Neuronal stem cell (in vitro differentiated cells): ENCODE data around the gene FILIP1L.

Source experiments
- DNase-seq: peaks from one replicate; pipeline ENCODE4 v3.0.0-alpha.2; 2013; ENCODE audit warnings: low spot score
- H2AFZ ChIP-seq: one replicate; pipeline ENCODE4 v1.6.1; 2013; ENCODE audit warnings: mild to moderate bottlenecking, low read length, inconsistent platforms
- H2AK5ac ChIP-seq: 2 replicates; pipeline ENCODE4 v1.6.1; 2013; ENCODE audit warnings: low read depth, mild to moderate bottlenecking, inconsistent platforms, low read length, moderate library complexity, mixed read lengths
- H2BK120ac ChIP-seq: 2 replicates; pipeline ENCODE4 v1.6.1; 2013; ENCODE audit warnings: low read depth, mild to moderate bottlenecking, inconsistent platforms, low read length, moderate library complexity, mixed read lengths
- H2BK12ac ChIP-seq: one replicate; pipeline ENCODE4 v1.6.1; 2013; ENCODE audit warnings: low read length, inconsistent platforms
- H2BK15ac ChIP-seq: 2 replicates; pipeline ENCODE4 v1.6.1; 2013; ENCODE audit warnings: mild to moderate bottlenecking, low read length, inconsistent platforms, mixed read lengths
- H2BK5ac ChIP-seq: one replicate; pipeline ENCODE4 v1.6.1; 2013; ENCODE audit warnings: inconsistent platforms, mild to moderate bottlenecking, low read length, moderate library complexity
- H3K14ac ChIP-seq: one replicate; pipeline ENCODE4 v1.6.1; 2013; ENCODE audit warnings: low read length, inconsistent platforms
- H3K18ac ChIP-seq: 2 replicates; pipeline ENCODE4 v1.6.1; 2013; ENCODE audit warnings: low read length, inconsistent platforms
- H3K23ac ChIP-seq: 2 replicates; pipeline ENCODE4 v1.6.1; 2013; ENCODE audit warnings: low read depth, mild to moderate bottlenecking, mixed read lengths, low read length, inconsistent platforms; ENCODE audit not compliant: poor library complexity
- H3K27ac ChIP-seq: replicated peaks from 3 replicates; pipeline ENCODE4 v1.5.1; 2013; ENCODE audit warnings: low read length, inconsistent platforms
- H3K27me3 ChIP-seq, 3 experiments: 2 replicates each; pipeline ENCODE4 v1.6.1; 2013; ENCODE audit warnings: low read length in 3 of 3, mild to moderate bottlenecking in 2 of 3, inconsistent platforms in 1 of 3, low read depth in 1 of 3, mixed read lengths in 1 of 3, moderate library complexity in 1 of 3; ENCODE audit not compliant: control insufficient read depth in 3 of 3, insufficient read depth in 3 of 3
- H3K36me3 ChIP-seq, 2 donors: replicated peaks in 1 of 2; 2 replicates each; pipeline ENCODE4 v1.6.1; 2013; ENCODE audit warnings: low read length in 2 of 2; ENCODE audit not compliant: control insufficient read depth in 2 of 2, insufficient read depth in 2 of 2
- H3K4ac ChIP-seq: 2 replicates; pipeline ENCODE4 v1.6.1; 2013; ENCODE audit warnings: inconsistent platforms, mild to moderate bottlenecking, low read length, moderate library complexity
- H3K4me1 ChIP-seq, 2 donors: 1 replicate in 1 of 2; 2 replicates in 1 of 2; pipeline ENCODE4 v1.6.1; 2013; ENCODE audit warnings: low read length in 2 of 2, low read depth in 1 of 2; ENCODE audit not compliant: control insufficient read depth in 2 of 2, insufficient read depth in 1 of 2
- H3K4me2 ChIP-seq: one replicate; pipeline ENCODE4 v1.6.1; 2013; ENCODE audit warnings: mild to moderate bottlenecking, low read length, inconsistent platforms; ENCODE audit not compliant: insufficient read depth, poor library complexity, severe bottlenecking
- H3K4me3 ChIP-seq, 2 donors: 2 replicates each; pipeline ENCODE4 v1.5.1; 2013; ENCODE audit warnings: low read length in 2 of 2, mild to moderate bottlenecking in 2 of 2, inconsistent platforms in 1 of 2, moderate library complexity in 1 of 2
- H3K79me1 ChIP-seq: one replicate; pipeline ENCODE4 v1.6.1; 2013; ENCODE audit warnings: low read depth, mild to moderate bottlenecking, inconsistent platforms, low read length, moderate library complexity
- H3K9ac ChIP-seq: one replicate; pipeline ENCODE4 v1.6.1; 2013; ENCODE audit warnings: mild to moderate bottlenecking, low read depth, low read length, inconsistent platforms; ENCODE audit not compliant: poor library complexity
- H3K9me3 ChIP-seq, 2 donors: replicated peaks in 1 of 2; 2 replicates each; pipeline versions ENCODE3 to v1.6.1; 2013; ENCODE audit warnings: low read length in 2 of 2, mild to moderate bottlenecking in 2 of 2, inconsistent platforms in 1 of 2, low read depth in 1 of 2, mixed read lengths in 1 of 2, moderate library complexity in 1 of 2; ENCODE audit not compliant: control insufficient read depth in 2 of 2, insufficient read depth in 1 of 2
- H4K8ac ChIP-seq: one replicate; pipeline ENCODE4 v1.6.1; 2013; ENCODE audit warnings: low read depth, mild to moderate bottlenecking, inconsistent platforms, low read length, moderate library complexity
- H4K91ac ChIP-seq: one replicate; pipeline ENCODE4 v1.6.1; 2013; ENCODE audit warnings: low read length, low read depth, mild to moderate bottlenecking, inconsistent platforms; ENCODE audit not compliant: poor library complexity
- WGBS, 2 donors: extraction: QIAGEN DNeasy Blood & Tissue Kit; methylation state at CpG; one replicate each; pipeline ENCODE4 v1.1.7; 2013; ENCODE audit warnings: missing lambda C conversion rate in 2 of 2, mixed read lengths in 1 of 2; ENCODE audit not compliant: insufficient read length in 2 of 2, insufficient replicate concordance in 1 of 2; ENCODE audit errors: extremely low coverage in 2 of 2; 5-methylcytosine and 5-hydroxymethylcytosine counted together

FILIP1L gene

DNA sequence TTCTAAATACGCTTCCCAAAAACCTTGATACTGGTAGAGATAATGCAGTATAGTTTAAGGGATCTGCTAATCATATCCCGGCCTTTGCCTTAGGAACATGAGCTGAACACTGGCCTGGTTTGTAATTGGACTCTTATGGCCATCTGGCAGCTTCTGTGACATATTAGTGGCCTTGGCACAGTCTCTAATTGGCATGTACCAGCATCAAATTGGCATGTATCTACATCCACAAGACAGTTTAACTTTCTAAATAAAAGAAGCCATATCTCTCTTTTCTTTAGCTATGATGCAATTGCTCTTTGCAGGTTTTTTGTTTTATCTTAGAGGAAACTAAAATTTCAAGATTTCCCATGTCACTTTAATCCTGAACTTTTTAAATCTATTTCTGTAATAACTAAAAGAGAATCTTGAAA is 44.6 kb upstream of the FILIP1L start:
- no peaks in the 10 kb centered on the region for H3K4me1 ChIP-seq
- no peaks in the 10 kb centered on the region for H3K79me1 ChIP-seq
- no peak overlapping the region for H4K91ac ChIP-seq
- no peak overlapping the region for H2BK15ac ChIP-seq
- DNase-seq: no peak
- no peak overlapping the region for H3K4me2 ChIP-seq
- H3K9me3 ChIP-seq: peaks cover 3 to 11% of the 10 kb centered on the region in 2 donors
- no CpG with 5 or more reads among the region's 2 CpGs for WGBS, 2 donors
- no peak overlapping the region for H2BK12ac ChIP-seq
- H3K36me3 ChIP-seq: peaks cover 0 to 3% of the 10 kb centered on the region in 2 donors
- no peak overlapping the region for H2AK5ac ChIP-seq
- H3K27me3 ChIP-seq: no peaks in the 10 kb centered on the region
- H3K23ac ChIP-seq: no peak overlapping the region
- H3K27ac ChIP-seq: no peak overlapping the region
- no peak overlapping the region for H3K18ac ChIP-seq
- no peak overlapping the region for H3K4ac ChIP-seq
- no peak overlapping the region for H2BK5ac ChIP-seq
- no peak overlapping the region for H3K9ac ChIP-seq
- H3K14ac ChIP-seq: no peak overlapping the region
- no peak overlapping the region for H2BK120ac ChIP-seq
- no peak overlapping the region for H4K8ac ChIP-seq
- H2AFZ ChIP-seq: no peak overlapping the region
- no peak overlapping the region for H3K4me3 ChIP-seq

GRCh38 chr3:100157685-100158084 is 43.4 kb upstream of the FILIP1L start:
- no peak overlapping the region for H3K14ac ChIP-seq
- no peak overlapping the region for H3K23ac ChIP-seq
- H2AFZ ChIP-seq: no peak overlapping the region
- no peak overlapping the region for H2AK5ac ChIP-seq
- no peaks in the 10 kb centered on the region for H3K79me1 ChIP-seq
- WGBS, 2 donors: no CpG with 5 or more reads among the region's 2 CpGs
- H3K9me3 ChIP-seq: peaks cover 3 to 11% of the 10 kb centered on the region in 2 donors
- H3K4me3 ChIP-seq: no peak overlapping the region
- H2BK120ac ChIP-seq: no peak overlapping the region
- no peaks in the 10 kb centered on the region for H3K4me1 ChIP-seq
- H3K36me3 ChIP-seq: peaks cover 0 to 3% of the 10 kb centered on the region in 2 donors
- no peak for DNase-seq
- no peak overlapping the region for H2BK5ac ChIP-seq
- no peak overlapping the region for H2BK15ac ChIP-seq
- H4K8ac ChIP-seq: no peak overlapping the region
- no peak overlapping the region for H4K91ac ChIP-seq
- no peak overlapping the region for H2BK12ac ChIP-seq
- H3K27ac ChIP-seq: no peak overlapping the region
- no peak overlapping the region for H3K18ac ChIP-seq
- no peaks in the 10 kb centered on the region for H3K27me3 ChIP-seq
- H3K4me2 ChIP-seq: no peak overlapping the region
- H3K9ac ChIP-seq: no peak overlapping the region
- no peak overlapping the region for H3K4ac ChIP-seq

DNA sequence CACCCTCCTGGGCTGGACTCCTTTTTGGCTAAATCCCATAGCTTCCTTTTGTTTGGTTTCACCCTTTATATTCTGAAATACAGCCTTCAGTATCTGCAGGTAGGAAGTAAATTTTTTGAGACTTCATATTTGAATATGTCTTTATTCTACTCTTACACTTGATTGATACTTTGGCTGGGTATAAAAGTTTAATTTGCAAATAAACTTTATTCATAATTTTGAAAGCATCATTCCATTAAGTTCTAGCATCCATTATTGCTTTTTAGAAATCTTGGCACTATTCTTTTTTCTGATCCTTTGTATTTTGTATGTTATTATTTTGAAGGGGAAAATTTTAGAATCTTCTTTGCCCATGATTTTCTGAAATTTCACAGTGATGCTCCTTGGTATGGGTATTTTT is 41.3 kb upstream of the FILIP1L start:
- Histone ChIP-seq H2BK12ac (no peak overlapping the region), H2BK120ac (no peak overlapping the region), H3K9ac (no peak overlapping the region), H3K27me3 (no peaks in the 10 kb centered on the region), H3K18ac (no peak overlapping the region), H3K4ac (no peak overlapping the region), H3K79me1 (no peaks in the 10 kb centered on the region), H2AFZ (no peak overlapping the region), H3K14ac (no peak overlapping the region), H4K8ac (no peak overlapping the region), H3K4me2 (no peak overlapping the region), H3K23ac (no peak overlapping the region), H2AK5ac (no peak overlapping the region), H3K9me3 (peaks cover 3 to 11% of the 10 kb centered on the region in 2 donors), H3K27ac (no peak overlapping the region), H3K4me3 (no peak overlapping the region), H3K4me1 (no peaks in the 10 kb centered on the region), H2BK5ac (no peak overlapping the region), H2BK15ac (no peak overlapping the region), H4K91ac (no peak overlapping the region), H3K36me3 (peaks cover 0 to 5% of the 10 kb centered on the region in 2 donors)
- DNase-seq: no peak

- no peak overlapping the region for H3K14ac ChIP-seq
- no peak overlapping the region for H2BK120ac ChIP-seq
- no peak overlapping the region for H4K91ac ChIP-seq
- no peaks in the 10 kb centered on the region for H3K27me3 ChIP-seq
- no peak overlapping the region for H2BK5ac ChIP-seq
- no peak overlapping the region for H2AFZ ChIP-seq
- no peak overlapping the region for H3K4me2 ChIP-seq
- H3K4ac ChIP-seq: no peak overlapping the region
- H3K23ac ChIP-seq: no peak overlapping the region
- no peak overlapping the region for H4K8ac ChIP-seq
- DNase-seq: no peak
- no peaks in the 10 kb centered on the region for H3K79me1 ChIP-seq
- no peak overlapping the region for H3K9ac ChIP-seq
- no peak overlapping the region for H3K18ac ChIP-seq
- peaks cover 0 to 5% of the 10 kb centered on the region in 2 donors for H3K36me3 ChIP-seq
- H2BK15ac ChIP-seq: no peak overlapping the region
- H2AK5ac ChIP-seq: no peak overlapping the region
- no peak overlapping the region for H3K4me3 ChIP-seq
- H3K4me1 ChIP-seq: no peaks in the 10 kb centered on the region
- H3K9me3 ChIP-seq: peaks cover 3 to 11% of the 10 kb centered on the region in 2 donors
- H3K27ac ChIP-seq: no peak overlapping the region
- no peak overlapping the region for H2BK12ac ChIP-seq
Observed at GRCh38 chr3:100155128-100155527, 40.8 kb upstream of the FILIP1L start.
